Transverse colon (tissue), 3 donors: ENCODE results near the gene CT47C1.

Experiments
- POLR2A ChIP-seq: fragments of 450-650 bp; IDR thresholded peaks from one replicate; pipeline ENCODE4 v1.6.1; 2016; ENCODE audit warnings: antibody characterized with exemption, mild to moderate bottlenecking, moderate library complexity
- POLR2AphosphoS5 ChIP-seq, 3 donors: sonication (generic); formaldehyde crosslinking; IDR thresholded peaks; one replicate each; pipeline ENCODE4 v1.6.1; 2016; ENCODE audit warnings: antibody characterized with exemption in 3 of 3

GRCh38 chrX:119087121-119087520 lies 14.3 kb downstream of the CT47C1 start:
- TF ChIP-seq POLR2A (no peak), POLR2AphosphoS5 (IDR thresholded peaks at IDR 0.05) (no peak)
